ES-I3 (cell line): ENCODE results near the gene AMOTL1.

Experiments used
- H3K36me3 ChIP-seq: 2 replicates; pipeline ENCODE4 v1.6.1; 2013; ENCODE audit warnings: mild to moderate bottlenecking, low read length, control low read depth, moderate library complexity; ENCODE audit not compliant: insufficient read depth
- H3K4me1 ChIP-seq: 2 replicates; pipeline ENCODE4 v1.6.1; 2013; ENCODE audit warnings: mild to moderate bottlenecking, control low read depth, low read length; ENCODE audit not compliant: insufficient read depth
- H3K9ac ChIP-seq: 2 replicates; pipeline ENCODE4 v1.6.1; 2013; ENCODE audit warnings: low read depth, mild to moderate bottlenecking, low read length, moderate library complexity
- H3K9me3 ChIP-seq: 2 replicates; pipeline ENCODE4 v1.6.1; 2013; ENCODE audit warnings: mild to moderate bottlenecking, low read length, moderate library complexity; ENCODE audit not compliant: control insufficient read depth, insufficient read depth

Gene AMOTL1

GRCh38 chr11:94768602-94769541 is 716 bp downstream of the AMOTL1 start:
- Histone ChIP-seq H3K36me3 (no peaks in the 10 kb centered on the region), H3K9me3 (no peaks in the 10 kb centered on the region), H3K4me1 (peaks cover 32% of the 10 kb centered on the region), H3K9ac (peak overlapping the region; percentile 94)

GRCh38 chr11:94769880-94770279 is 1.7 kb downstream of the AMOTL1 start:
- no peaks in the 10 kb centered on the region for H3K36me3 ChIP-seq
- peaks cover 23% of the 10 kb centered on the region for H3K4me1 ChIP-seq
- no peaks in the 10 kb centered on the region for H3K9me3 ChIP-seq
- peak overlapping the region; percentile 94 for H3K9ac ChIP-seq

GRCh38 chr11:94770563-94771120 is 2.5 kb downstream of the AMOTL1 start:
- H3K36me3 ChIP-seq = no peaks in the 10 kb centered on the region
- no peaks in the 10 kb centered on the region for H3K9me3 ChIP-seq
- H3K9ac ChIP-seq = peak overlapping the region; percentile 7; the same call in 1 of the 2 replicates
- peaks cover 20% of the 10 kb centered on the region for H3K4me1 ChIP-seq

- Histone ChIP-seq H3K9me3 (no peaks in the 10 kb centered on the region), H3K4me1 (peaks cover 27% of the 10 kb centered on the region)
Measured at GRCh38 chr11:94771390-94771789, 3.2 kb downstream of the AMOTL1 start.

GRCh38 chr11:94771951-94772350 is 3.8 kb downstream of the AMOTL1 start:
- no peaks in the 10 kb centered on the region for H3K9me3 ChIP-seq
- H3K4me1 ChIP-seq = peaks cover 24% of the 10 kb centered on the region
- no peak overlapping the region for H3K9ac ChIP-seq
- no peaks in the 10 kb centered on the region for H3K36me3 ChIP-seq

More at GRCh38 chr11:94771390-94771789, 3.2 kb downstream of the AMOTL1 start:
- H3K36me3 ChIP-seq = no peaks in the 10 kb centered on the region
- H3K9ac ChIP-seq = no peak overlapping the region; the same call in 1 of the 2 replicates

- Histone ChIP-seq H3K9me3 (no peaks in the 10 kb centered on the region), H3K9ac (no peak overlapping the region), H3K36me3 (no peaks in the 10 kb centered on the region), H3K4me1 (peaks cover 17% of the 10 kb centered on the region)
Measured at GRCh38 chr11:94773842-94774241, 5.7 kb downstream of the AMOTL1 start.

- H3K36me3 ChIP-seq = no peaks in the 10 kb centered on the region
- H3K9me3 ChIP-seq = no peaks in the 10 kb centered on the region
- H3K9ac ChIP-seq = no peak overlapping the region
- peaks cover 17% of the 10 kb centered on the region for H3K4me1 ChIP-seq
Measured at GRCh38 chr11:94774345-94774744, 6.2 kb downstream of the AMOTL1 start.

- Histone ChIP-seq H3K4me1 (peaks cover 23% of the 10 kb centered on the region), H3K36me3 (no peaks in the 10 kb centered on the region), H3K9ac (no peak overlapping the region), H3K9me3 (no peaks in the 10 kb centered on the region)
Measured at GRCh38 chr11:94775567-94776327, 7.6 kb downstream of the AMOTL1 start.

GRCh38 chr11:94776351-94777321 is 8.5 kb downstream of the AMOTL1 start:
- no peak overlapping the region for H3K9ac ChIP-seq
- peaks cover 27% of the 10 kb centered on the region for H3K4me1 ChIP-seq
- no peaks in the 10 kb centered on the region for H3K9me3 ChIP-seq
- H3K36me3 ChIP-seq = no peaks in the 10 kb centered on the region

- Histone ChIP-seq H3K9me3 (no peaks in the 10 kb centered on the region), H3K4me1 (peaks cover 45% of the 10 kb centered on the region), H3K36me3 (no peaks in the 10 kb centered on the region), H3K9ac (no peak overlapping the region)
Measured at GRCh38 chr11:94780432-94780831, 12.3 kb downstream of the AMOTL1 start.

- peaks cover 36% of the 10 kb centered on the region for H3K4me1 ChIP-seq
- no peak overlapping the region for H3K9ac ChIP-seq
- H3K9me3 ChIP-seq = no peaks in the 10 kb centered on the region
- no peaks in the 10 kb centered on the region for H3K36me3 ChIP-seq
Measured at GRCh38 chr11:94781837-94782236, 13.7 kb downstream of the AMOTL1 start.

GRCh38 chr11:94782446-94782845 is 14.3 kb downstream of the AMOTL1 start:
- Histone ChIP-seq H3K4me1 (peaks cover 38% of the 10 kb centered on the region), H3K36me3 (no peaks in the 10 kb centered on the region), H3K9me3 (no peaks in the 10 kb centered on the region), H3K9ac (no peak overlapping the region)

GRCh38 chr11:94784884-94785283 is 16.7 kb downstream of the AMOTL1 start:
- no peaks in the 10 kb centered on the region; the same call in 1 of the 2 replicates for H3K9me3 ChIP-seq
- no peak overlapping the region for H3K9ac ChIP-seq
- no peaks in the 10 kb centered on the region for H3K36me3 ChIP-seq
- peaks cover 48% of the 10 kb centered on the region for H3K4me1 ChIP-seq
